Measurements from ENCODE around the gene ATOSB. TPM values are rescaled to one million over a fixed set of nuclear protein-coding genes. Genes with fewer than 3 reads are reported as not detected.

ATOSB gene
- total RNA-seq, 4 donors from 2014 or later: 0.51 to 14.8 (median 4.1) TPM

- Histone ChIP-seq H3K4me3 (peak overlapping the region; percentile 54 to 99), H3K36me3 (no peaks in the 10 kb centered on the region), H3K9me3 (no peaks in the 10 kb centered on the region), H3K4me1 (peaks cover 17 to 20% of the 10 kb centered on the region in 2 donors), H3K27me3 (no peaks in the 10 kb centered on the region), H3K27ac (peak overlapping the region; percentile 98 to 100)
- intact Hi-C loops (cut with DNase I; ENCODE audit: low total_unique reads): loop anchor here (10.0 kb wide), 1 partner anchor 87 kb away; the partner anchor contains the start of gene DNAJB5
- DNase-seq: peak; percentile 79 to 80
- no peak for TF ChIP-seq POLR2A (IDR thresholded peaks at IDR 0.05)
- TF ChIP-seq CTCF (IDR thresholded peaks at IDR 0.05): peak in 3 of 4 experiments; percentile 34 to 47 (median 35)
Measured at GRCh38 chr9:35071814-35072460, 43.7 kb downstream of the ATOSB start.

DNA sequence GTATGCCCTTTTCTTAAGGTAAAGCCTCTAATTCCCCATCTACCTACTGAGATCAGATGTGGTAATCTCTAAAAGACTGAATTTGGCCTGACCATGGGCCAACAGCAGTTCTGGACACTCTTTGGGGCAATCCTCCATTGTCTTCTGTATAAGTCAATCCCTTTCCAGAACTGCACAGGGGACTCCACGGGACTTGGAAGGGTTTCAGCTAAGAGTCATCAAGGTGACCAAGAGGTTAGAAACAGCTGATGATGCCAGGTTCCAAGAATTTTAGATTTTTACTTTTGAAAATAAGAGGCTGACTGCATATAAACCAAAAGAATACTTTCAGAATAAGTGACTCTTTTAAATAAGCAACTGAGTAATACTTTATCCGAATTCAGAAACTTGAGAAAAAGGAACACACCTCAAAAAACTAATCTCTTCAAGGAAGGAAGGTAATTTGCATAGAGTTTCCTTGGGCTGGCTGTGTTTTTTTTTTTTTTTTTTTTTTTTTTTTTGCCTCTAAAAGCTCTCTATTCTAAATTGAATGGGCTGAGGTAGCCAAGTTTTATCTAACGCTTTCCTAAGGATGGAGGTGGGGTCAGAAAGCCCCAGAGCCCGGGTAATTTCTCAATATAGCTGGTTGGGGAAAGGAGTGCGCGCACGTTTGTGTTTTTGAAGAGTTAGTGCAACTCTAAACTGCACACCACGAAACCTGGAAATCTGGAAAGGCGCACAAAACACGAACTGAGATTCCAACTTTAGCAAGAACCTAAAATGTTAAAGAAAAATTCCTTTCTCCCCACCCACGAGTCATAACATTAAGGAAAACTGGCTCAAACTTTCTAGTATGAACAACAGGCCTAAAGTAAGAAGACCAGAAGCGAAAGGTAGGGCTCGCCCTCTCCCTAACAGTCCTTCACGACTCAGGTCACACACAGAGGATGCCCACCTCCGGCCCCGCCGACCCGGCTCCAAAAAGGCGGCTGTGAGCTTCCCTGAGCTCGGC, 44.5 kb downstream of the ATOSB start:
- TF ChIP-seq POLR2A (IDR thresholded peaks at IDR 0.05) (no peak), CTCF (IDR thresholded peaks at IDR 0.05) (no peak)
- Histone ChIP-seq H3K36me3 (no peaks in the 10 kb centered on the region), H3K27ac (peak overlapping the region; percentile 98 to 100), H3K4me3 (peak overlapping the region; percentile 54 to 99), H3K9me3 (no peaks in the 10 kb centered on the region), H3K27me3 (no peaks in the 10 kb centered on the region), H3K4me1 (peaks cover 17 to 20% of the 10 kb centered on the region in 2 donors)
- no peak for DNase-seq
- intact Hi-C loops (cut with DNase I; ENCODE audit: low total_unique reads): loop anchor here (10.0 kb wide), 1 partner anchor 86 kb away; the partner anchor contains the start of gene DNAJB5

- Histone ChIP-seq H3K27ac (no peak overlapping the region), H3K36me3 (no peaks in the 10 kb centered on the region), H3K27me3 (no peaks in the 10 kb centered on the region), H3K9me3 (no peaks in the 10 kb centered on the region), H3K4me1 (peaks cover 17 to 20% of the 10 kb centered on the region in 2 donors), H3K4me3 (no peak overlapping the region)
- TF ChIP-seq CTCF (IDR thresholded peaks at IDR 0.05) (no peak), POLR2A (IDR thresholded peaks at IDR 0.05) (no peak)
- DNase-seq: no peak
- intact Hi-C loops (cut with DNase I; ENCODE audit: low total_unique reads): no loop called here
Measured at GRCh38 chr9:35069020-35069419, 46.6 kb downstream of the ATOSB start.

DNA sequence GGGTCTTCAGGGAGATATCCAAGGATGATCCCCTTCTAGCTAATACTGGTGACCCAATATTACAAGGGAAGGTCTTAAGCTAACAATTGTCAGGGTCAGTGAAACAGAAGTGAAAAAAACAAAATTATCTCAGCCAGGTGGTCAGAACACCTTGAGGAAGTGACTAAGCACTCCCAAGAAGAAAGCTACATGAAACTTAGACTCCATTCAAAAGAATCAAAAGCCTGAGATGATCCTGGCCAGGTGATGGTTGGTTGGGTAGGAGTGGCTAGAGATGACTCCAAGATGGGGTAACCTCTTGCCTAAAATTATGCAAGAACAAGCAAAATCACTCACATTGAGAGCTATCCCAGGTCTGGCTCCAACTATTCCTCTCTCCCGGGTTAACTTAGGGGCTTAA, 48.6 kb downstream of the ATOSB start:
- H3K27me3 ChIP-seq: no peaks in the 10 kb centered on the region
- H3K27ac ChIP-seq: no peak overlapping the region
- no peak for TF ChIP-seq POLR2A (IDR thresholded peaks at IDR 0.05)
- TF ChIP-seq CTCF (IDR thresholded peaks at IDR 0.05): no peak
- no peaks in the 10 kb centered on the region for H3K36me3 ChIP-seq
- H3K9me3 ChIP-seq: no peaks in the 10 kb centered on the region
- peaks cover 17 to 20% of the 10 kb centered on the region in 2 donors for H3K4me1 ChIP-seq
- intact Hi-C loops (cut with DNase I; ENCODE audit: low total_unique reads): no loop called here
- DNase-seq: no peak
- H3K4me3 ChIP-seq: no peak overlapping the region
